ENCODE data around the gene RELT.

The RELT gene

GRCh38 chr11:73439002-73439843, 63.0 kb downstream of the RELT start:
- DNase-seq (ENCODE audit: low spot score), result no peak
- in situ Hi-C loops (cut with MboI; ENCODE audit: low pct_unique_long_range_greater_than_20kb, low sequenced_read_pairs, unreplicated experiment), result no loop called here
- TF ChIP-seq CTCF (IDR thresholded peaks at IDR 0.05; ENCODE audit: extremely low read depth, insufficient read depth, missing control alignments), result no peak

DNA sequence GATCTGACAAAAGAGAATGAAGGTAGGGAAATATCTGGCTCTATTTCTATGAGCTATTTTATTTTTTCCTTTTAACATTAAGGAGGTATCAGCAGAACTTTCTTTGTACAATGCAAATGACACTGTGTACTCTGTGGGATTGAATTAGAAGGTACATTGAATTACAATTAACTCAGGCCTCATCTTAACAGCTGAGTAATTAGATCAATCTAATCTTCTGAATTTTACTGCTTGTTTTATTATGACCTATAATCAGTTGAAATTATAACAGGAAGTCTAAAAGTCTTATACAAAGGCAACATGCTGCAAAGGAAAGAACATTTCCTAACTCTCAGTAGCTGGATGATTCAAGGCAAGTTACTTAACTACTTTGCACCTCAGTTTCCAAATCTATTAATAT, 69.8 kb downstream of the RELT start:
- in situ Hi-C loops (cut with MboI; ENCODE audit: low pct_unique_long_range_greater_than_20kb, low sequenced_read_pairs, unreplicated experiment), result no loop called here
- no peak for DNase-seq (ENCODE audit: low spot score)
- no peak for TF ChIP-seq CTCF (IDR thresholded peaks at IDR 0.05; ENCODE audit: extremely low read depth, insufficient read depth, missing control alignments)

GRCh38 chr11:73446766-73447165, 70.6 kb downstream of the RELT start:
- no peak for DNase-seq (ENCODE audit: low spot score)

More at GRCh38 chr11:73446766-73447165, 70.6 kb downstream of the RELT start:
- no peak for TF ChIP-seq CTCF (IDR thresholded peaks at IDR 0.05; ENCODE audit: extremely low read depth, insufficient read depth, missing control alignments)
- in situ Hi-C loops (cut with MboI; ENCODE audit: low pct_unique_long_range_greater_than_20kb, low sequenced_read_pairs, unreplicated experiment), result no loop called here

Data from GM13977 (cell line).